ENCODE measurements around the gene HIP1R.
A peak's percentile ranks its signal among the peaks of the same experiment; 100 is the strongest.
"Not testable (repeated sequence)": the region's sequence is repeated elsewhere in the genome, so short reads cannot be mapped to it uniquely, and the experiment has no call there.

Gene HIP1R

DNA sequence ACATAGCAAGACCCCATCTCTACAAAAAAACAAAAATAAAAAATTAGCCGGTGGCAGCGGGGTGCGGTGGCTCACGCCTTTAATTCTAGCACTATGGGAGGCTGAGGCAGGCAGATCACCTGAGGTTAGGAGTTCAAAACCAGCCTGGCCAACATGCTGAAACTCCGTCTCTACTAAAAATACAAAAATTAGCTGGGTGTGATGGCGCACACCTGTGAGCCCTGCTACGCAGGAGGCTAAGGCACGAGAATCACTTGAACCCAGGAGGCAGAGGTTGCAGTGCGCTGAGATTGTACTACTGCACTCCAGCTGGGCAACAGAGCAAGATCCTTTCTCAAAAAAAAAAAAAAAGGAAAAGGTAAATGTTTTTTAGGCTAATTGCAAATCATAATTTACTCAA, 57.5 kb downstream of the HIP1R start:
- Mint-ChIP-seq H3K36me3 (ENCODE audit: insufficient read depth) (peaks cover 31% of the 10 kb centered on the region), H3K4me1 (peaks cover 85% of the 10 kb centered on the region), H3K4me3 (peak overlapping the region; percentile 20)
- DNase-seq (ENCODE audit: low spot score in 2 of 2); ATAC-seq (replicated peaks; ENCODE audit: extremely low read depth, poor library complexity, severe bottlenecking); H3K27ac Mint-ChIP-seq (ENCODE audit: low read depth); H3K9me3 Mint-ChIP-seq; H3K27me3 Mint-ChIP-seq: not testable (repeated sequence)

DNA sequence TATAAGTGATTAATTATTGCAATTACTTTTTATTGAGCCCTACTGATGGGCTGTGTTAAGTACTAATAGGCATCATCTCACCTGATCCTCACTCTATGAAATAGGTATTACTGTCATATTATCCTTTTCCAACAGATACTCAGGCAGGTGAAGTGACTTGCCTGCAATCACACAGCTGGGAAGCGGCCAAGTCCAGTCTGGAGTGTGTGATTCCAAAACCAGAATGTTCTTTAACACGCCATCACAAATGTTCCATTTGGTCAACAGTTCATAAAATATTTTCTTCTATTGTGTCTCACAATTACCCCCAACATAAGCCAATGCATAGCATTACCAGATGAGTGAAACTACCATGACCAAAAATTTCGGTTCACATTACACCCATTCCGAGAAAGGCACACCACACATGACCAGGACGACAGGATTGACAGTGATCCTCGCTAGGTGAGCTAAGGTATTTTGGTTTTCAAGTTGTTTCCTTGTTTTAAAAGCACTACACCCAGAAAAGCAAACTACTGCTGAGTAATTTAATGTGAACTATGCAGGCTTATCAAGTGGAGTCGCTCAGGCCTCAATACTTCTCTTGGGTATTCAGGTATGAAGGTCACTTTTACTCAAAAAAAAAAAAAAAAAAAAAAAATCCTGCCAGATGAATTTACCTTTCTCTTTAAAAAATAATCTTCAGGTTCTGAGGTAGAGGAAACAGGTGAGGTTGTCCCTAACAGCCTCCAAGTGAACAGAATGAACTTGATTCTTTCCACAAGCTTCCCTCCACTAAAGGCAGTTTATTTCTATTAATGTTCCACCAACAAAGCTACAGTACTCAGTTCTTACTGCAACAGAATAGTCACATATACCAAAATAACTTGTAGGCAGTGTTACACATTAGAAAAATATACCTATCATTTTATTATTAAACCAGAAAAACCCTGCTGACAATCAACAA, 58.2 kb downstream of the HIP1R start:
- Mint-ChIP-seq H3K4me1 (peaks cover 85% of the 10 kb centered on the region), H3K27me3 (no peaks in the 10 kb centered on the region), H3K9me3 (no peaks in the 10 kb centered on the region), H3K36me3 (ENCODE audit: insufficient read depth) (peaks cover 30% of the 10 kb centered on the region), H3K4me3 (peak overlapping the region; percentile 88), H3K27ac (ENCODE audit: low read depth) (no peak overlapping the region)
- DNase-seq (ENCODE audit: low spot score in 2 of 2) (no peak), ATAC-seq (replicated peaks; ENCODE audit: extremely low read depth, poor library complexity, severe bottlenecking) (no peak)

DNA sequence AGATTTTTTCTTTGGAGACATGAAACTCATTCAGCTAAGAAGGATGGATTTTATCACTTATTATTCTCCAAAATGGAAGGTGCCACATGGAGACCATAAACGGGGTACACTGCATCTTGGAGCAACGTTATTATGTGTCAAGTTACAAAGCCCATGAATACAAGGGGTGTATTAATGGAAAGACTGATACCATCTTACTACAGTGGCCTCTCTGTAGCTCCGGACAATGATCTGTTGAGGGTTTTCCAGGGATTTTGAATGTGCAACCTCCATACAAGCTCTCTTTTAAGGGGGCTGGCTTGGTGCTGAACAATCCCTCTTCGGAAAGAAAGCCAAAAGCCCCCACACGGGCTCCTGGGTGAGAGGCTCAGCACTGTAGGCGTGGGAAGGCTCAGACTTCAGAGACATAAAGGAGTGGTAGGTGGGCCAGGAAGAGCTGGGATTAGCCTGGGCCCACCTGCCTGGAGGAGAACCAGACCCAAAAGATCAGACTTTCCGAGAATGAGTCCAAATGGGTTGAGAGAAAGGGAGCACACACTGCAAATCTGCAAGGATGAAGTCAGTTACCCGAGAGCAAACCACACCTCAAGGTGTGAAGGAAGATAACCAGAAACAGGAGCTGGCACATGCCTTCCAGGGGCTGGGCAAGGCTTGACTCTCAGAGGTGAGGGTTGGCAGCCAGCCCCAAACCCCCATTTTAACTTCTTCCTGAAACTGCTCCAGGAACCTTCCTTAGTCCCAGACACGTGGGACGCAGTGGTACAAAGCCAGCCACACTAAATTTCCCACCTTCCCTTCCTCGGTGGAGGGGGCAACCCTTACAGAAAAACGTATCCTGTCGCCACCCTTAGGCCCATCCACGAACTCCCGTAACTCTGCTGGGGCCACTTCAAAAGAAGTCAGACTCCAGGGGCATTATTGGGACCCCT, 59.2 kb downstream of the HIP1R start:
- H3K27me3 Mint-ChIP-seq, result no peaks in the 10 kb centered on the region
- H3K4me1 Mint-ChIP-seq, result peaks cover 82% of the 10 kb centered on the region
- no peaks in the 10 kb centered on the region for H3K9me3 Mint-ChIP-seq
- peak overlapping the region; percentile 96 for H3K27ac Mint-ChIP-seq (ENCODE audit: low read depth)
- H3K36me3 Mint-ChIP-seq (ENCODE audit: insufficient read depth), result peaks cover 33% of the 10 kb centered on the region
- no peak for DNase-seq (ENCODE audit: low spot score in 2 of 2)
- ATAC-seq (replicated peaks; ENCODE audit: extremely low read depth, poor library complexity, severe bottlenecking), result no peak
- H3K4me3 Mint-ChIP-seq, result peak overlapping the region; percentile 88

GRCh38 chr12:122895320-122895703, 60.1 kb downstream of the HIP1R start:
- ATAC-seq (replicated peaks; ENCODE audit: extremely low read depth, poor library complexity, severe bottlenecking) (no peak), DNase-seq (ENCODE audit: low spot score in 2 of 2) (no peak)
- Mint-ChIP-seq H3K9me3 (no peaks in the 10 kb centered on the region), H3K4me3 (peak overlapping the region; percentile 88), H3K4me1 (peaks cover 82% of the 10 kb centered on the region), H3K36me3 (ENCODE audit: insufficient read depth) (peaks cover 33% of the 10 kb centered on the region), H3K27me3 (no peaks in the 10 kb centered on the region), H3K27ac (ENCODE audit: low read depth) (peak overlapping the region; percentile 96)

DNA sequence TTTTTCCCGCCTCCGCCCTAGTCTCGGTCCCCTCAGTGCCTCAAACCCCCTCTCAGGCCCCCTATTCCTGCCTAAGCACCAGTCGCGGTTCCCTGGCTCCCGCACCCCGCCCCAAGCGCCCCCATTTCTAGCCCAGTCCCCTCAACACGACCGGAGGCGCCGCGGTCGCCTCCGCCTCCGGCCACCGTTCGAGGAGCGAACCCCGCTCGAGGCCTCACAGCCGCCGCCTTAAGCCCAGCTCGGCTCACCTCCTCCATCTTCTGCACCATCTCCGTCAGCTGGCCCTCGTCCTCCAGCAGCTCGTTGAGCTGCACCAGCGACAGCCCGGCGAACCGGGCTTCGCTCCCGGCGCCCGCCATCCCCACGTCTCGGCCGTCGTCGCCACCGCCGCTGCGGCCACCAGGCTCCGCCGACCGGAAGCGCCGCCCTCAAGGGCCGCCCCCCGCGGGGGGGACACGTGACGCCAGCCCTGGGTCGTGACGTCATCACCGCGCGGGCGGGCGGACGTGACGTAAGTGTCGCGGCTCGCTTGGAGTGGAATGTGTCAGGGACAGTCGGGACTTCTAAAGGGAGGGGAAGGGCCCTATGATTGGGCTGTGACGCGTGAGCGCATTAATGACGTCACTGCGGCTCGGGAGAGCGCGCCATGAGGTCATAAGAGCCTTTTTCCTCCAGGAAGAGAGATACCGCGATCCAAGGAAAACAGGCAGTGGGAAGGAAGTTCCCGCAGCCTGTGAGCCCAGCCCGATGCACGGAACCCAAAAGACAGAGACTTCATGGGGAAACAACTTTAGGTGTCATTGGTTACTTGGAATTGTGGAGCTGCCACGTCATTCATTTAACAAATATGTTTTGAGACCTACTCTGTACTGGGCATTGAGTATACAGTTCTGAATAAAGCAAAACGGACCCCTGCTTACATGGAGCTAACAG, 60.7 kb downstream of the HIP1R start, which contains the start of gene VPS37B:
Gene VPS37B (minus strand): TSS at position 421 of the 933 bp plus-strand sequence. CDS start 62 bp downstream, at position 359.
- Mint-ChIP-seq H3K9me3 (no peaks in the 10 kb centered on the region), H3K4me3 (peak within 1 kb of the TSS; percentile 88)
- peak; percentile 65 for ATAC-seq (replicated peaks; ENCODE audit: extremely low read depth, poor library complexity, severe bottlenecking)

DNA sequence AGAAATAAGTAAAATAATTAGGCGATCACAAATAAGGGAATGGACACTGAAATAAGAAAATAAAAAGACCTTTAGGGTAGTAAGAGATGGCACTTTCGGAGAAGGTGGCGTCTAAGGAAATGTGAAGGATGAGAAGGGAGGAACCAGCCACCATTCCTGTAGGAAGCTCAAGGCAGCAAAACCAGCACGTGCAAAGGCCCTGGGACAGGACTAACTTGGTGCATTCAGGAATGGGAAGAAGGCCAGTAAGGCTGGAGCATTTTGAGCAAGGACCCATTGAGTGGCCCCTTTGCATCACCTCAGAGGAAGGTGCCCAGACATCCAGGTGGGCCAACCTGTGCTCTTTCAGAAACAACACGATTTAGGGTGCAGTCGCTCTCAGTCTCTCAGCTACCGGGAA, 61.4 kb downstream of the HIP1R start:
- Mint-ChIP-seq H3K27me3 (no peaks in the 10 kb centered on the region), H3K9me3 (no peaks in the 10 kb centered on the region), H3K4me1 (peaks cover 77% of the 10 kb centered on the region), H3K36me3 (ENCODE audit: insufficient read depth) (peaks cover 32% of the 10 kb centered on the region), H3K27ac (ENCODE audit: low read depth) (peak overlapping the region; percentile 96), H3K4me3 (peak overlapping the region; percentile 88)
- ATAC-seq (replicated peaks; ENCODE audit: extremely low read depth, poor library complexity, severe bottlenecking), result no peak
- no peak for DNase-seq (ENCODE audit: low spot score in 2 of 2)

More for the DNA sequence above, 60.7 kb downstream of the HIP1R start, which contains the start of gene VPS37B:
- DNase-seq (ENCODE audit: low spot score in 2 of 2), result peak; percentile 93 to 96
- H3K27ac Mint-ChIP-seq (ENCODE audit: low read depth), result peak within 1 kb of the TSS; percentile 96
- H3K4me1 Mint-ChIP-seq, result peaks cover 76% of the 10 kb centered on the region
- H3K27me3 Mint-ChIP-seq, result no peaks in the 10 kb centered on the region
- H3K36me3 Mint-ChIP-seq (ENCODE audit: insufficient read depth), result peaks cover 31% of the 10 kb centered on the region

DNA sequence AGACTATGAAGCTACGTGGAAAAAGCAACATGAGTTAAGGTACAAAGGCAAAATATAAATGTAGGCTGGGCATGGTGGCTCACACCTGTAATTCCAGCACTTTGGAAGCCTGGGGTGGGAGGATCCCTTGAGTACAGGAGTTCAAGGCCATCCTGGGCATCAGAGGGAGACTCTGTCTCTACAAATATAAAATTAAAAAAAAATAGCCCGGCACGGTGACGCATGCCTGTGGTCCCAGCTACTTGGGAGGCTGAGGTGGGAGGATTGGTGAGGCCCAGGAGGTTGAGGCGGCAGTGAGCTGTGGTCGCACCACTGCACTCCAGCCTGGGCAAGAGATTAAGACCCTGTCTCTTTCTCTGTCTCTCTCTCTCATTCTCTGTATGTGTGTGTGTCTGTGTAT, 64.6 kb downstream of the HIP1R start:
- DNase-seq (ENCODE audit: low spot score in 2 of 2), result no peak
- H3K9me3 Mint-ChIP-seq, result no peaks in the 10 kb centered on the region
- no peak for ATAC-seq (replicated peaks; ENCODE audit: extremely low read depth, poor library complexity, severe bottlenecking)
- H3K4me1 Mint-ChIP-seq, result peaks cover 59% of the 10 kb centered on the region
- H3K27ac Mint-ChIP-seq (ENCODE audit: low read depth), result peak overlapping the region; percentile 57
- H3K36me3 Mint-ChIP-seq (ENCODE audit: insufficient read depth), result peaks cover 22% of the 10 kb centered on the region
- peak overlapping the region; percentile 88 for H3K4me3 Mint-ChIP-seq
- no peaks in the 10 kb centered on the region for H3K27me3 Mint-ChIP-seq

DNA sequence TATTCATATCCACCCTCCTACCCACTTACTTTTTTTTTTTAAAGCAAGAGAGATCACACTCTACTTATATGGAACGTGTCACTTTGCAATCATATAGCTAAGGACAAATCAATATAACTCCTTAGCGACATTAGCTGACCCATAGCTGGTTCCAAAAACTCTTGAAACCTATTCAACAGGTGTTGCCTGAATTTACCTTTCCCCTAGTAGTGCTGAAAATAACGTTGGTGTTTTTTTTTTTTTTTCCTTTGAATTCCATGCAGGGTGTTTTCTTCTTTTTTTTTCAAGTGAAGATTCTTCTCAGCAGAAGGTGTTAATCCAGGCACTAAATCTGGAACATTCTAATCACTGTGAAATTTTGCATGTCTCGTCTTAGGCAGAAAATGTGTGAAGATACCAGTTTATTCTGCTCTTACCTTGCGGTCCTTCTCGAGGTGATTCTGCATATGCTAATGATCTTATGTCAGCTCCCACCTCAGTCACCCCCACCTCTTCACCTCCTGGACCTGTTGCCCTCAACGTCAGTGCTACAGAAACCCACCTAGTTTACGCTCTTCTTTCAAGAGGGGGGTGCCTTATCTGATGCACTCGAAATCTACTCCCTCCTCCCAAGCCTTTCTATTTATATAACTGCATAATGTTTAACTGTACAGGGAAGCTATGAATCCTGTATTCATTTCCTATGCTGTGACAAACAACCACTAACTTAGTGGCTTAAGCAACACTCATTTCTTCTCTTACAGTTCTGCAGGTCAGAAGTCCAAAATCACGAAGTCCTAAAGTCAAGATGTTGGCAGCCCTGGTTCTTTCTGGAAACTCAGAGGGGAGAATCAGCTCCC, 67.8 kb downstream of the HIP1R start:
- H3K36me3 Mint-ChIP-seq (ENCODE audit: insufficient read depth), result peaks cover 7% of the 10 kb centered on the region
- no peaks in the 10 kb centered on the region for H3K27me3 Mint-ChIP-seq
- H3K27ac Mint-ChIP-seq (ENCODE audit: low read depth), result no peak overlapping the region
- ATAC-seq (replicated peaks; ENCODE audit: extremely low read depth, poor library complexity, severe bottlenecking), result no peak
- H3K4me1 Mint-ChIP-seq, result peaks cover 41% of the 10 kb centered on the region
- no peaks in the 10 kb centered on the region for H3K9me3 Mint-ChIP-seq
- no peak overlapping the region for H3K4me3 Mint-ChIP-seq
- no peak for DNase-seq (ENCODE audit: low spot score in 2 of 2)

DNA sequence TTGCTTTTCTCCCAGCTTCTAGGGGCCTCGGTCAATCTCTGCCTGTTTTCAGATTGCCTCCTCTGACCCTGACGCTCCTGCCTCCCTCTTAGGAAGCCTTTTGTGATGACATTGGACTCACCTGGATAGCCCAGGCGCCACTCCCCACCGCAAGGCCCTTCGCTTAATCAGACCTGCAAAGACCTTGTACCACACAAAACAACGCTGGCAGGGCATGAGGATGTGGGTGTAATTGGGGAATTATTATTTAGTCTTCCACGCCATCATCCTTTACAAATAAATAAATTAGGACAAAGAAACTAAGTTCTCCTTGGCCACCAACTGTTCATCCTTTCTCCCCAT, 68.4 kb downstream of the HIP1R start:
- Mint-ChIP-seq H3K27me3 (no peaks in the 10 kb centered on the region), H3K4me1 (peaks cover 36% of the 10 kb centered on the region), H3K9me3 (no peaks in the 10 kb centered on the region), H3K4me3 (no peak overlapping the region), H3K27ac (ENCODE audit: low read depth) (no peak overlapping the region), H3K36me3 (ENCODE audit: insufficient read depth) (peaks cover 4% of the 10 kb centered on the region)
- DNase-seq (ENCODE audit: low spot score in 2 of 2) (no peak), ATAC-seq (replicated peaks; ENCODE audit: extremely low read depth, poor library complexity, severe bottlenecking) (no peak)

DNA sequence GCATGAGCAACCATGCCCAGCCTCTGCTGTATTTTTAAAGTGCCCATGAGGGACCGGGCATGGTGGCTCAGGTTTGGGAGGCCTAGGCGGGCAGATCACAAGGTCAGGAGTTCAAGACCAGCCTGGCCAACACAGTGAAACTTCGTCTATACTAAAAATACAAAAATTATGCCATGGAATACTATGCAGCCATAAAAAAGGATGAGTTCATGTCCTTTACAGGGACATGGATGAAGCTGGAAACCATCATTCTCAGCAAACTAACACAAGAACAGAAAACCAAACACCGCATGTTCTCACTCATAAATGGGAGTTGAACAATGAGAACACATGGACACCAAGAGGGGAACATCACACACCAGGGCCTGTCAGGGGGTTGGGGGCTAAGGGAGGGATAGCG, 70.0 kb downstream of the HIP1R start:
- not testable (repeated sequence) for DNase-seq (ENCODE audit: low spot score in 2 of 2); H3K36me3 Mint-ChIP-seq (ENCODE audit: insufficient read depth); ATAC-seq (replicated peaks; ENCODE audit: extremely low read depth, poor library complexity, severe bottlenecking); H3K27me3 Mint-ChIP-seq; H3K27ac Mint-ChIP-seq (ENCODE audit: low read depth); H3K4me3 Mint-ChIP-seq; H3K9me3 Mint-ChIP-seq
- H3K4me1 Mint-ChIP-seq, result peaks cover 22% of the 10 kb centered on the region

DNA sequence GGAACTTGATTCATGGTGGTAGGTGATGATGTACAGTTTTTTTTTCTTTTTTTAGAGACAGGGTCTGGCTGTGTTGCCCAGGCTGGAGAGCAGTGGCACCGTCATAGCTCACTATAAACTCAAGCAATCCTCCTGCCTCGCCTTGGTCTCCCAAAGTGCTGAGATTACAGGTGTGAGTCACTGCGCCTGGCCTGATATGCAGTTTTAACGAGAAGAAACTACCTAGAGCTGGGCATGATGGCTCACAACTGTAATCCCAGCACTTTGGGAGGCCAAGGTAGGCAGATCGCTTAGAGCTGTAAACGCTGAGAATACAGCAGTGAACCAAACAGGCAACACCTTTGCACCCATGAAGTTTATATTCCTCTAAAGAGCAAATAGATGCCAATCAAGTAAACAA, 73.7 kb downstream of the HIP1R start:
- H3K27ac Mint-ChIP-seq (ENCODE audit: low read depth), result no peak overlapping the region
- no peak for ATAC-seq (replicated peaks; ENCODE audit: extremely low read depth, poor library complexity, severe bottlenecking)
- no peak overlapping the region for H3K4me3 Mint-ChIP-seq
- H3K4me1 Mint-ChIP-seq, result peaks cover 5% of the 10 kb centered on the region
- no peaks in the 10 kb centered on the region for H3K36me3 Mint-ChIP-seq (ENCODE audit: insufficient read depth)
- H3K9me3 Mint-ChIP-seq, result no peaks in the 10 kb centered on the region
- no peaks in the 10 kb centered on the region for H3K27me3 Mint-ChIP-seq
- DNase-seq (ENCODE audit: low spot score in 2 of 2), result no peak

All from central memory CD8-positive, alpha-beta T cell (primary cell).